ENCODE results near the gene CLEC16A. TPM values are rescaled to one million over a fixed set of nuclear protein-coding genes. Genes with fewer than 3 reads are reported as not detected.

The CLEC16A gene
- polyA plus RNA-seq, 2 donors: 9.0 to 12.5 TPM

DNA sequence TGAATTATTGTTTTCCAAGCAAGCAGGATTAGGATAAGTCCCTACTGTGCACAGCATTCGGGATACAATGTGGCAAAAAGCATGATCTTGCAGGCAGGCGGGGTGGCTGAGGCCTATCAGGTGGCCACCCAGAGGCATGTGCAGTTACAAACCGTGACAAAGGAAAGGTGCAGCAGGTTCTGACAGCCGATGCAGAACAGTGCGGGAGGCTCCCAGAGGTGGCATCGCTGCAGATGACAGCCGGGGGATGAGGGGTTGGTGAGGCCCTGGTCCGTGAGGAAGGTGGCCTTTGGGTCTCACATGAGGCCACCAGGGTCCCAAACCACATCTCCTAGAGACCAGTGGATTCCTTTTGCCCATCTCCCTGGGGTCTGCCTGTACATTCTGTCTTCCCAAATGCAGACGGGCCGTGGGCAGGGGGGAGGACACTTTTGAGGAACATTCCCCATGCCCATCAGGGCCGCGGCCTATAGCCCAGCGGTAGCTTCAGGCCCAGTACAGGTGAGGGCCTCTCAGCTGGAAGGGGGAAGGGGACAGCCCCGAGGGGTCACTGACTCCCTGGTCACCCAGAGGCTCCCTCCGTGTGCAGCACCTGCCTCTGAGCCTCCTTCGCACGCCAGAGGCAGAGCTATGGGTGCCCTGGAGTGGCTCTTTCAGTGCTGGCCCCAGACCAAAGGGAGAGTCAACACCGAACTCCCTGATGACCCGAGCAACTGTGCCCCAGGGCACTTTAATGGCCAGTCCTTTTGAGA, 226.5 kb downstream of the CLEC16A start:
- H3K4me1 ChIP-seq (ENCODE audit: control insufficient read depth in 2 of 2, insufficient read depth in 2 of 2, low read length in 1 of 2): no peaks in the 10 kb centered on the region
- no peaks in the 10 kb centered on the region for H3K9me3 ChIP-seq (ENCODE audit: control insufficient read depth in 2 of 2, insufficient read depth in 1 of 2, low read depth in 1 of 2, low read length in 1 of 2)
- no peak overlapping the region for H3K27ac ChIP-seq (ENCODE audit: low read depth in 2 of 2, low read length in 1 of 2)
- H3K27me3 ChIP-seq (ENCODE audit: control insufficient read depth in 1 of 2, insufficient read depth in 2 of 2, low read length in 2 of 2): no peaks in the 10 kb centered on the region
- no peak overlapping the region for H3K4me3 ChIP-seq (ENCODE audit: low read depth in 1 of 2, low read length in 2 of 2)
- peaks cover 10 to 42% of the 10 kb centered on the region in 2 donors for H3K36me3 ChIP-seq (ENCODE audit: control insufficient read depth in 2 of 2, insufficient read depth in 2 of 2, low read length in 1 of 2)
- WGBS, 2 donors: 90 to 92% methylated on average over 19 of the region's 19 CpGs

DNA sequence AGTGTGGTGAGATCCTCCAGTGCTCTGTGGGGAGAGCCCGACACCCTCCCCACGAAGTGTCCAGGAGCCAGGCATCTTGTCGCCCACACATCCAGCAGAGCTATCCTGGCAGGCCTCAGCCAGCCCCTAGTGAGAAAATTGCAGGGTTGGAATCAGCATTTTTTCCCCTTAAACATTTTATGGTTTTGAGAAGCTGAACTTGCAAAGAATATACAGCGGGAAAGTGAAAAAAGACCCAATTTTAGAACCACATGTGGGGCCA, 227.0 kb downstream of the CLEC16A start:
- peaks cover 9 to 40% of the 10 kb centered on the region in 2 donors for H3K36me3 ChIP-seq (ENCODE audit: control insufficient read depth in 2 of 2, insufficient read depth in 2 of 2, low read length in 1 of 2)
- WGBS, 2 donors: 90 to 94% methylated on average over 4 of the region's 4 CpGs
- no peaks in the 10 kb centered on the region for H3K9me3 ChIP-seq (ENCODE audit: control insufficient read depth in 2 of 2, insufficient read depth in 1 of 2, low read depth in 1 of 2, low read length in 1 of 2)
- H3K4me3 ChIP-seq (ENCODE audit: low read depth in 1 of 2, low read length in 2 of 2): no peak overlapping the region
- no peaks in the 10 kb centered on the region for H3K4me1 ChIP-seq (ENCODE audit: control insufficient read depth in 2 of 2, insufficient read depth in 2 of 2, low read length in 1 of 2)
- no peak overlapping the region for H3K27ac ChIP-seq (ENCODE audit: low read depth in 2 of 2, low read length in 1 of 2)
- H3K27me3 ChIP-seq (ENCODE audit: control insufficient read depth in 1 of 2, insufficient read depth in 2 of 2, low read length in 2 of 2): no peaks in the 10 kb centered on the region

DNA sequence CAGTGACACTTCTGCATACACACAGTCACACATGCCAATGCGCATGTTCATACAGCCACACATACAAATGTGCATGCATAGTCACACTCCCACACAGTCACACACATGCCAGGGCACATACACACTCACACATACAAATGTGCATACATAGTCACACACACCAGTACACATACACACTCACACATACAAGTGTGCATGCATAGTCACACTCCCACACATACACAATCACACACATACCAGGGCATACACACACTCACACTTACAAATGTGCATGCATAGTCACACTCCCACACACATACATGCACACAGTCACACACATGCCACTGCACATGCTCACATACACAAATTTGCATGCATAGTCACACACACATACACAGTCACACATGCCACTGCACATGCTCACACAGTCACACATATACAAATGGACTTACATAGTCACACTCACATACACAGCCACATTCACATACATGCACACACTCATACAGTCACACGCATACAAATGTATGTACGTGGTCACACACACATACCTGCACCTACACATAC, 227.5 kb downstream of the CLEC16A start:
- WGBS, 2 donors: 80 to 99% methylated on average over 3 of the region's 3 CpGs
- H3K36me3 ChIP-seq (ENCODE audit: control insufficient read depth in 2 of 2, insufficient read depth in 2 of 2, low read length in 1 of 2): peaks cover 6 to 37% of the 10 kb centered on the region in 2 donors

DNA sequence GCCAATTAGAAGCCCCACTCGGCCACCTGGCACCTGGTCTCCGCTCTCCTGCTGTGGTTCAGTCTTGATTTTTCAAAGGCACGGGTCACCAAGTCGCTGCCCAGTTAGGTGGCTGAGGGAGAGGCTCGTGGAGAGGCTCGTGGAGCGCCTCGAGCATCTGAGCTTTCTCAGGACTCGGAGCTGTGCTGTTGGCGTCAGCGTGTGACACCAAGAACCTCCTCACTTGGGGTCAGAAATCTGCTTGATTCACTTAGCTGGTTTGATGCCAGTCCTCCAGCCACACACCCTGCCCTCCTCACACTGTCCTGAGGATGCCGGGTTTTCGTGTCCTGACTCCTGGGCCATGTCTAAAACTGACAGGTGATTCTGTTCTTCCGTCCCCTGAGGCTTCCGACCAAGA, 229.1 kb downstream of the CLEC16A start:
- Histone ChIP-seq H3K9me3 (ENCODE audit: control insufficient read depth in 2 of 2, insufficient read depth in 1 of 2, low read depth in 1 of 2, low read length in 1 of 2) (no peaks in the 10 kb centered on the region), H3K4me3 (ENCODE audit: low read depth in 1 of 2, low read length in 2 of 2) (no peak overlapping the region), H3K4me1 (ENCODE audit: control insufficient read depth in 2 of 2, insufficient read depth in 2 of 2, low read length in 1 of 2) (no peaks in the 10 kb centered on the region), H3K36me3 (ENCODE audit: control insufficient read depth in 2 of 2, insufficient read depth in 2 of 2, low read length in 1 of 2) (peaks cover 0 to 29% of the 10 kb centered on the region in 2 donors), H3K27me3 (ENCODE audit: control insufficient read depth in 1 of 2, insufficient read depth in 2 of 2, low read length in 2 of 2) (no peaks in the 10 kb centered on the region), H3K27ac (ENCODE audit: low read depth in 2 of 2, low read length in 1 of 2) (no peak overlapping the region)
- 94 to 95% methylated on average over 15 of the region's 15 CpGs for WGBS, 2 donors

More for the DNA sequence above, 227.5 kb downstream of the CLEC16A start:
- Histone ChIP-seq H3K9me3 (ENCODE audit: control insufficient read depth in 2 of 2, insufficient read depth in 1 of 2, low read depth in 1 of 2, low read length in 1 of 2) (no peaks in the 10 kb centered on the region), H3K4me3 (ENCODE audit: low read depth in 1 of 2, low read length in 2 of 2) (no peak overlapping the region), H3K27ac (ENCODE audit: low read depth in 2 of 2, low read length in 1 of 2) (no peak overlapping the region), H3K27me3 (ENCODE audit: control insufficient read depth in 1 of 2, insufficient read depth in 2 of 2, low read length in 2 of 2) (no peaks in the 10 kb centered on the region), H3K4me1 (ENCODE audit: control insufficient read depth in 2 of 2, insufficient read depth in 2 of 2, low read length in 1 of 2) (no peaks in the 10 kb centered on the region)

DNA sequence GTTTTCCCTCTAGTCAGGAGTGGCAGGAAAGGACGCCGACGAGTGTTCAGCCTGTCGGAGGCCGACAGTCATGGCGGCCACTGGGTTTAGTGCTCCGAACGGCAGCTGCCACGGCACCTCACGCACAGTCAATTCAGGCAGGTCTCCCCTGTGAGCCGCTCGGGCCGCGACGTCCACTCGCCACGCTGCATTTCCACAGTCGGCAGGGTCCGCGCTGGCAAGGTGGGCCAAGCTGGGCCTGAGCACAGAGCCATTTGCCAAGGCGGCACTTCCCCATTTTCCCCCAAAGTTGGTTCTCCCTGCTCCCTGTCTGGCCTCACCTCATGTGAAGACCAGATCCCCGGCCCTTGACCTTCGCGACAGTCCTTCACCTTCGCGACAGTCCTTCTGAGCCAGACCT, 229.8 kb downstream of the CLEC16A start:
- H3K36me3 ChIP-seq (ENCODE audit: control insufficient read depth in 2 of 2, insufficient read depth in 2 of 2, low read length in 1 of 2): peaks cover 0 to 29% of the 10 kb centered on the region in 2 donors
- no peaks in the 10 kb centered on the region for H3K4me1 ChIP-seq (ENCODE audit: control insufficient read depth in 2 of 2, insufficient read depth in 2 of 2, low read length in 1 of 2)
- 97 to 98% methylated on average over 26 of the region's 26 CpGs for WGBS, 2 donors
- no peak overlapping the region for H3K27ac ChIP-seq (ENCODE audit: low read depth in 2 of 2, low read length in 1 of 2)
- no peaks in the 10 kb centered on the region for H3K27me3 ChIP-seq (ENCODE audit: control insufficient read depth in 1 of 2, insufficient read depth in 2 of 2, low read length in 2 of 2)
- H3K9me3 ChIP-seq (ENCODE audit: control insufficient read depth in 2 of 2, insufficient read depth in 1 of 2, low read depth in 1 of 2, low read length in 1 of 2): no peaks in the 10 kb centered on the region
- H3K4me3 ChIP-seq (ENCODE audit: low read depth in 1 of 2, low read length in 2 of 2): no peak overlapping the region

DNA sequence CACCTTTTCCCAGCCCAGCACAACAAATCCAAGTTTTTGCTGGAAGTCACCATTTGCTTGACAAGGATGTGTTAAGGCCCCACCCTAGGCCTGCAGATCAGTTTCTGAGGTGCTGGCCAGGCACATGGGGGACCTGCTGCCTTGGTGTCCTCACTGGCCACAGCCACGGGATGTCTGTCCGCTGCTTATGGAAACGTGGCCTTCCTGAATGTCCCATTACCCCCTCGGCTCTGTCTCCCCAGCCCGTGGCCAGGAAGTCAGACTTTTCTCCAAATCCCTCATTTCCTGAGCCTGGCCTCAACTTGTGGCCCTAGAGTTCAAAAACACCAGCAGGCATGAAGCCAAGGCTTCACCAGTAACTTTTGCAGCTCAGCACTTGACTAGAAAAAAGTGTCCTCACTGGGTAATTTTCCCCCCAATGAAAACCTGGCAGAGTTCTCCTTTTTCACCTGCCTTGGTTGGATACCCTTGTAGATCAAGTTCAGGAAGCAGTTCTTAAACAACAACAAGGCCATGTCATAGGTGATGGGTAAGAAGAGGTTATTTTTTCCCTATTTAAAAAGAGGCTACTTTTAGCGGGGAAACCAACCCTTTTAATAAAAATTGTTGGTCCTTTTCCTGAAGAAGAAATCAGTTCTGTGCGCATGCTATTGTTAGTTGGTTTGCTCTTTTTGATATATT, 230.9 kb downstream of the CLEC16A start:
- Histone ChIP-seq H3K4me1 (ENCODE audit: control insufficient read depth in 2 of 2, insufficient read depth in 2 of 2, low read length in 1 of 2) (peaks cover 0 to 5% of the 10 kb centered on the region in 2 donors), H3K9me3 (ENCODE audit: control insufficient read depth in 2 of 2, insufficient read depth in 1 of 2, low read depth in 1 of 2, low read length in 1 of 2) (no peaks in the 10 kb centered on the region), H3K36me3 (ENCODE audit: control insufficient read depth in 2 of 2, insufficient read depth in 2 of 2, low read length in 1 of 2) (peaks cover 0 to 30% of the 10 kb centered on the region in 2 donors), H3K27ac (ENCODE audit: low read depth in 2 of 2, low read length in 1 of 2) (no peak overlapping the region), H3K27me3 (ENCODE audit: control insufficient read depth in 1 of 2, insufficient read depth in 2 of 2, low read length in 2 of 2) (no peaks in the 10 kb centered on the region), H3K4me3 (ENCODE audit: low read depth in 1 of 2, low read length in 2 of 2) (no peak overlapping the region)
- WGBS, 2 donors: 85 to 90% methylated on average over 7 of the region's 7 CpGs

DNA sequence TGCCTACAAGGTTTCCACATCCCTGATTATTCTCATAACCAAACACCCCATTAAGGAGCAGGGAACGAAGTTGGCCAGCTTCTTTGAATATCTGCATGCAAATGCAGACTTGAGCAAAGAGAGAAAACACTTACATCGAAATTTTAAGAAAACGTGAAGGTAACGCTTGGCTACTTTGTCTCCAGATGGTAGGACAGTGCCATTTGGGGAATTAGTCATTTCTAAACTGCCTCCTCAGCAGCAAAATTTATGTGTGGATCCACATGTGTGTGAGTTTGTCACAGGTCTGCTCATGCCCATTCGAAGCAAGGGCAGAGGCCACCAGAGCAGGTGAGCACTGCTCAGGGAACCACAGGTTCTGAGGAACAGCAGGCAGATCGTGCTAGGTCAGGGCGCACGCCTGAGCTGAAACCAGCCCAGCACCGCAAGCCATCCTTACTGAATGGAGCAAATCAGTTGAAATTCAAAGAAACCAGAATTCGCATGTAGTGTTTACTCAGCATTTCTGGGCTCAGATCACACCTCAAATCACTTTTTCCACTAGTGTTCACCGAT, 231.5 kb downstream of the CLEC16A start:
- Histone ChIP-seq H3K4me3 (ENCODE audit: low read depth in 1 of 2, low read length in 2 of 2) (no peak overlapping the region), H3K27me3 (ENCODE audit: control insufficient read depth in 1 of 2, insufficient read depth in 2 of 2, low read length in 2 of 2) (no peaks in the 10 kb centered on the region), H3K27ac (ENCODE audit: low read depth in 2 of 2, low read length in 1 of 2) (no peak overlapping the region), H3K36me3 (ENCODE audit: control insufficient read depth in 2 of 2, insufficient read depth in 2 of 2, low read length in 1 of 2) (peaks cover 0 to 33% of the 10 kb centered on the region in 2 donors), H3K9me3 (ENCODE audit: control insufficient read depth in 2 of 2, insufficient read depth in 1 of 2, low read depth in 1 of 2, low read length in 1 of 2) (no peaks in the 10 kb centered on the region), H3K4me1 (ENCODE audit: control insufficient read depth in 2 of 2, insufficient read depth in 2 of 2, low read length in 1 of 2) (peaks cover 2 to 12% of the 10 kb centered on the region in 2 donors)
- WGBS, 2 donors: 88% methylated on average over 11 of the region's 11 CpGs

DNA sequence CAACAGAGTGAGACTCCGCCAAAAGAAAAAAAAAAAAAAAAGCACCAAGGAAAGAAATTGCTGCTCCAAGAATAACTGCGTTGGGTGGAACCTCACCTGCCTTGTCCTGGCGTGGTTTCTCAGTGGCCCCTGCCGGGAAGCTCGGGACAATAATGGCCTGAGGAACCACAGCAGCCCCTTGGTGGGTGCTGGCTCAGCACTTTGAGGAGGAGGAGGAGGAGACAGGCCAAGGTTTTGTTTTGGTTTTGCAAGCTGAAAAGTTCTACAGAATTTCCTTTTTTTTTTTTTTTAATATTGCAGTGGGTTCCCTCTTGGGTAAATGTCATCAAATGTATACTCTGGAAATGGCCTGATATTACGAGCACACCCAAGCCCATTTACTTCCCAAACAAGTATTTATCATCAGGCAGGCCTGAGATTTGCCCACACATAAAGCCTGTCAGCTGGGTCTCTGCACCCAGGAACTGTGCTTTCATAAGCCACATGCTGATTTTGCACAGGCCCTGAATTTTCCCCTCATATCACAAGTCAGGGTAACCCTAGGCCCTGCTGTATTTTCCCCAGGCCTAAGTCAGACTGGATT, 233.3 kb downstream of the CLEC16A start:
- H3K27ac ChIP-seq (ENCODE audit: low read depth in 2 of 2, low read length in 1 of 2): no peak overlapping the region
- H3K4me1 ChIP-seq (ENCODE audit: control insufficient read depth in 2 of 2, insufficient read depth in 2 of 2, low read length in 1 of 2): peaks cover 4 to 24% of the 10 kb centered on the region in 2 donors
- H3K36me3 ChIP-seq (ENCODE audit: control insufficient read depth in 2 of 2, insufficient read depth in 2 of 2, low read length in 1 of 2): peaks cover 0 to 28% of the 10 kb centered on the region in 2 donors
- no peak overlapping the region for H3K4me3 ChIP-seq (ENCODE audit: low read depth in 1 of 2, low read length in 2 of 2)
- H3K9me3 ChIP-seq (ENCODE audit: control insufficient read depth in 2 of 2, insufficient read depth in 1 of 2, low read depth in 1 of 2, low read length in 1 of 2): no peaks in the 10 kb centered on the region
- H3K27me3 ChIP-seq (ENCODE audit: control insufficient read depth in 1 of 2, insufficient read depth in 2 of 2, low read length in 2 of 2): no peaks in the 10 kb centered on the region
- 90 to 91% methylated on average over 6 of the region's 6 CpGs for WGBS, 2 donors

DNA sequence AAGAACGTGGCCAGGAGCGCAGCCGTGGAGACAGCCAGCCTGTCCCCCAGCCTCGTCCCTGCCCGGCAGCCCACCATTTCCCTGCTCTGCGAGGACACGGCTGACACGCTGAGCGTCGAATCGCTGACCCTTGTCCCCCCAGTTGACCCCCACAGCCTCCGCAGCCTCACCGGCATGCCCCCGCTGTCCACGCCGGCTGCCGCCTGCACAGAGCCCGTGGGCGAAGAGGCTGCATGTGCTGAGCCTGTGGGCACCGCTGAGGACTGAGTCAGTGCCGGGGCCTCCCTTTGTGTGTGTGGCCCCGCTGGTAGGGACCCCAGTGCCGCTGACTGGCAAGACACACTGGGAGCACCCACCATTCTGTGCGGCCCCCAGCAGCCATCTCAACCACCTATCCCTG, 234.1 kb downstream of the CLEC16A start:
- H3K9me3 ChIP-seq (ENCODE audit: control insufficient read depth in 2 of 2, insufficient read depth in 1 of 2, low read depth in 1 of 2, low read length in 1 of 2): no peaks in the 10 kb centered on the region
- 96 to 97% methylated on average over 24 of the region's 24 CpGs for WGBS, 2 donors
- no peak overlapping the region for H3K4me3 ChIP-seq (ENCODE audit: low read depth in 1 of 2, low read length in 2 of 2)
- peaks cover 4 to 24% of the 10 kb centered on the region in 2 donors for H3K4me1 ChIP-seq (ENCODE audit: control insufficient read depth in 2 of 2, insufficient read depth in 2 of 2, low read length in 1 of 2)
- H3K36me3 ChIP-seq (ENCODE audit: control insufficient read depth in 2 of 2, insufficient read depth in 2 of 2, low read length in 1 of 2): peaks cover 0 to 28% of the 10 kb centered on the region in 2 donors
- H3K27me3 ChIP-seq (ENCODE audit: control insufficient read depth in 1 of 2, insufficient read depth in 2 of 2, low read length in 2 of 2): no peaks in the 10 kb centered on the region
- H3K27ac ChIP-seq (ENCODE audit: low read depth in 2 of 2, low read length in 1 of 2): no peak overlapping the region
